ENCODE measurements around the gene PI4KB. TPM values are rescaled to one million over a fixed set of nuclear protein-coding genes. Genes with fewer than 3 reads are reported as not detected.

Gene PI4KB
- total RNA-seq, 4 donors from 2014 or later: 65.5 to 98.1 (median 77.3) TPM

- TF ChIP-seq POLR2A (IDR thresholded peaks at IDR 0.05) (no peak), CTCF (IDR thresholded peaks at IDR 0.05 in 4 of 5, conservative IDR thresholded peaks at IDR 0.05 in 1 of 5) (no peak)
- Histone ChIP-seq H3K4me3 (no peak overlapping the region), H3K27me3 (no peaks in the 10 kb centered on the region), H3K36me3 (peaks cover 0 to 67% of the 10 kb centered on the region in 2 donors), H3K9me3 (no peaks in the 10 kb centered on the region), H3K27ac (no peak overlapping the region), H3K4me1 (peaks cover 6 to 11% of the 10 kb centered on the region in 2 donors)
- intact Hi-C loops (cut with DNase I; ENCODE audit: low total_unique reads) (no loop called here), in situ Hi-C loops (cut with MboI; ENCODE audit: low sequenced_read_pairs in 4 of 4) (no loop called here)
- ATAC-seq: no peak
- no peak for DNase-seq
Observed at GRCh38 chr1:151288502-151288901, 38.7 kb downstream of the PI4KB start.

DNA sequence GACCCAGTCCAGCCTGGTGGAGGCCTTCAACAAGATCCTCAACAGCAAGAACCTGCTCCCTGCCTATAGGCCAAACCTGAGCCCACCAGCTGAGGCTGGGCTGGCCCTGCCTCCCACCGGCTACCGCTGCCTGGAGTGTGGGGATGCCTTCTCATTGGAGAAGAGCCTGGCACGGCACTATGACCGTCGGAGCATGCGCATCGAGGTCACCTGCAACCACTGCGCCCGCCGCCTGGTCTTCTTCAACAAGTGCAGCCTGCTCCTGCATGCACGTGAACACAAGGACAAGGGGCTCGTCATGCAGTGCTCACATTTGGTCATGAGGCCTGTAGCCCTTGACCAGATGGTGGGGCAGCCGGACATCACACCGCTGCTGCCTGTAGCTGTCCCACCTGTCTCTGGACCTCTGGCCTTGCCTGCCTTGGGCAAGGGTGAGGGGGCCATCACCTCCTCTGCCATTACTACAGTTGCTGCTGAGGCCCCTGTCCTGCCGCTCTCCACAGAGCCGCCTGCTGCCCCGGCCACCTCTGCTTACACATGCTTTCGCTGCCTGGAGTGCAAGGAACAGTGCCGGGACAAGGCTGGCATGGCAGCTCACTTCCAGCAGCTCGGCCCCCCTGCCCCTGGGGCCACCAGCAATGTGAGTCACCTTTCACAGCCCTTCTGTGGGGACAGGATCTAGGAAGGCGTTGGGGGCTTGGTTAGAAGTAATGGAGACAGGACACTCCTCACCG is 39.3 kb downstream of the PI4KB start:
- Histone ChIP-seq H3K9me3 (no peaks in the 10 kb centered on the region), H3K4me1 (peaks cover 10 to 16% of the 10 kb centered on the region in 2 donors), H3K27ac (no peak overlapping the region), H3K4me3 (no peak overlapping the region), H3K27me3 (no peaks in the 10 kb centered on the region), H3K36me3 (peaks cover 0 to 61% of the 10 kb centered on the region in 2 donors)
- no peak for TF ChIP-seq CTCF (IDR thresholded peaks at IDR 0.05 in 4 of 5, conservative IDR thresholded peaks at IDR 0.05 in 1 of 5)
- no peak for TF ChIP-seq POLR2A (IDR thresholded peaks at IDR 0.05)
- DNase-seq (no peak), ATAC-seq (no peak)
- in situ Hi-C loops (cut with MboI; ENCODE audit: low sequenced_read_pairs in 4 of 4): no loop called here
- intact Hi-C loops (cut with DNase I; ENCODE audit: low total_unique reads): no loop called here

GRCh38 chr1:151287341-151287699 is 39.9 kb downstream of the PI4KB start:
- Histone ChIP-seq H3K4me3 (no peak overlapping the region), H3K27ac (no peak overlapping the region), H3K9me3 (no peaks in the 10 kb centered on the region), H3K36me3 (peaks cover 0 to 55% of the 10 kb centered on the region in 2 donors), H3K27me3 (no peaks in the 10 kb centered on the region), H3K4me1 (peaks cover 10 to 17% of the 10 kb centered on the region in 2 donors)
- ATAC-seq: no peak
- TF ChIP-seq CTCF (IDR thresholded peaks at IDR 0.05 in 4 of 5, conservative IDR thresholded peaks at IDR 0.05 in 1 of 5): no peak
- no peak for TF ChIP-seq POLR2A (IDR thresholded peaks at IDR 0.05)
- intact Hi-C loops (cut with DNase I; ENCODE audit: low total_unique reads) (no loop called here), in situ Hi-C loops (cut with MboI; ENCODE audit: low sequenced_read_pairs in 4 of 4) (no loop called here)
- DNase-seq: no peak

GRCh38 chr1:151286619-151287340 is 40.4 kb downstream of the PI4KB start:
- H3K27me3 ChIP-seq: no peaks in the 10 kb centered on the region
- in situ Hi-C loops (cut with MboI; ENCODE audit: low sequenced_read_pairs in 4 of 4): no loop called here
- H3K36me3 ChIP-seq: peaks cover 0 to 51% of the 10 kb centered on the region in 2 donors
- no peak overlapping the region for H3K4me3 ChIP-seq
- intact Hi-C loops (cut with DNase I; ENCODE audit: low total_unique reads): no loop called here
- DNase-seq (no peak), ATAC-seq (no peak)
- no peaks in the 10 kb centered on the region for H3K9me3 ChIP-seq
- peak overlapping the region in 1 of 4 donors; percentile 38 for H3K27ac ChIP-seq
- TF ChIP-seq CTCF (IDR thresholded peaks at IDR 0.05 in 4 of 5, conservative IDR thresholded peaks at IDR 0.05 in 1 of 5) (no peak), POLR2A (IDR thresholded peaks at IDR 0.05) (no peak)
- H3K4me1 ChIP-seq: peaks cover 10 to 17% of the 10 kb centered on the region in 2 donors
